Endothelial cell (in vitro differentiated cells): ENCODE measurements around the gene C12orf75. TPM values are rescaled to one million over a fixed set of nuclear protein-coding genes. Genes with fewer than 3 reads are reported as not detected.
"Not testable (repeated sequence)": the region's sequence is repeated elsewhere in the genome, so short reads cannot be mapped to it uniquely, and the experiment has no call there.

Source experiments
- DNase-seq: peaks from one replicate; pipeline ENCODE4 v3.0.0; 2021; ENCODE audit warnings: low spot score
- H3K27ac Mint-ChIP-seq: one replicate; pipeline ENCODE4 v1.8.0; 2021; ENCODE audit warnings: mixed read lengths, inconsistent platforms; ENCODE audit not compliant: unreplicated experiment
- H3K27me3 Mint-ChIP-seq: one replicate; pipeline ENCODE4 v1.8.0; 2021; ENCODE audit warnings: mild to moderate bottlenecking, moderate library complexity, mixed read lengths, inconsistent platforms; ENCODE audit not compliant: unreplicated experiment
- H3K36me3 Mint-ChIP-seq: one replicate; pipeline ENCODE4 v1.8.0; 2021; ENCODE audit warnings: mild to moderate bottlenecking, low read depth, mixed read lengths, inconsistent platforms; ENCODE audit not compliant: unreplicated experiment
- H3K4me1 Mint-ChIP-seq: one replicate; pipeline ENCODE4 v1.8.0; 2021; ENCODE audit warnings: mild to moderate bottlenecking, mixed read lengths, inconsistent platforms; ENCODE audit not compliant: unreplicated experiment
- H3K4me3 Mint-ChIP-seq: one replicate; pipeline ENCODE4 v1.8.0; 2021; ENCODE audit warnings: mild to moderate bottlenecking, mixed read lengths, inconsistent platforms; ENCODE audit not compliant: unreplicated experiment
- H3K9me3 Mint-ChIP-seq: one replicate; pipeline ENCODE4 v1.8.0; 2021; ENCODE audit warnings: mixed read lengths, inconsistent platforms; ENCODE audit not compliant: unreplicated experiment
- CTCF ChIP-seq: fragments of 200-600 bp; sonication (generic); IDR thresholded peaks from one replicate; pipeline ENCODE4 v1.5.0; 2021; ENCODE audit warnings: antibody characterized with exemption; ENCODE audit not compliant: unreplicated experiment
- total RNA-seq: library from RNA; stranded (reverse); fragmentation: NEBNext Ultra II Directional; extraction: Animal tissue kit (Norgen Biotek cat#: 25700); gene quantifications from one replicate; pipeline ENCODE4 v1.2.1, GENCODE V29; 2021; ENCODE audit not compliant: unreplicated experiment

The C12orf75 gene
- total RNA-seq, 1 donor from 2014 or later, result 24.0 TPM

DNA sequence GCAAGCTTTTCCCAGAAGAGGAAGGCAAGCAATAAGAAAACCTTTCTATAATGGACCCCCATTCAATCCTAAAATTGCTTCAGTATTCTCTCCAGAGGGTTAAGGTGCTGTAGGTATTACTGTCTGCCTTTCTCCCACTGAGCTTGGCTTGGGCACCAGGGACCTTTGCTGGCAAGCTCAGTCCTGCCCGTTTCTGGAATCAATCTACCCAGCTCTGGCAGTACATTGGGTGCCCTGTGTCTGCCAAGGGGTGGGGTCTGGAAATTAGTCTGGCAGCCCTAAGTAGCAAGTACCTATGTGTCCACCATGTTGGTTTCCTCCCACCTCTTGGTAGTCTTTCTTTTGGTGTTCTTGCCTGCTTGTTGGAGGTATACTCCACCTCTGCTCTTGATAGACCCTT lies 72.6 kb downstream of the C12orf75 start:
- Mint-ChIP-seq H3K4me1 (no peaks in the 10 kb centered on the region), H3K27ac (no peak overlapping the region), H3K27me3 (no peaks in the 10 kb centered on the region), H3K36me3 (peaks cover 5% of the 10 kb centered on the region), H3K9me3 (no peaks in the 10 kb centered on the region), H3K4me3 (no peak overlapping the region)
- no peak for TF ChIP-seq CTCF
- DNase-seq, result no peak

DNA sequence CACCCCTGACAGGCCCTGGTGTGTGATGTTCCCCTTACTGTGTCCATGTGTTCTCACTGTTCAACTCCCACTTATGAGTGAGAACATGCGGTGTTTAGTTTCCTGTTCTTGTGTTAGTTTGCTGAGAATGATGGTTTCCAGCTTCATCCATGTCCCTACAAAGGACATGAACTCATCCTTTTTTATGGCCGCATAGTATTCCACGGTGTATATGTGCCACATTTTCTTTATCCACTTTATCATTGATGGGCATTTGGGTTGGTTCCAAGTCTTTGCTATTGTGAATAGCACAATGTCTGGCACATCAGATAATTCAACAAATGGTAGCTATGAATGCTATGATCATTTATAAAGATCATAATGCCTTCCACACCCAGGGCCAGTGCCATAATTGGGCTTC lies 73.6 kb downstream of the C12orf75 start:
- H3K4me1 Mint-ChIP-seq, H3K9me3 Mint-ChIP-seq, H3K27ac Mint-ChIP-seq, H3K36me3 Mint-ChIP-seq, DNase-seq, H3K4me3 Mint-ChIP-seq, H3K27me3 Mint-ChIP-seq: not testable (repeated sequence)

- H3K9me3 Mint-ChIP-seq, result no peaks in the 10 kb centered on the region
- H3K4me3 Mint-ChIP-seq, result no peak overlapping the region
- no peaks in the 10 kb centered on the region for H3K27me3 Mint-ChIP-seq
- peaks cover 25% of the 10 kb centered on the region for H3K4me1 Mint-ChIP-seq
- DNase-seq, result no peak
- no peak overlapping the region for H3K27ac Mint-ChIP-seq
- peaks cover 5% of the 10 kb centered on the region for H3K36me3 Mint-ChIP-seq
- TF ChIP-seq CTCF, result no peak
Observed at GRCh38 chr12:105406497-105406896, 76.0 kb downstream of the C12orf75 start.

- Mint-ChIP-seq H3K27ac (peak overlapping the region; percentile 55), H3K36me3 (peaks cover 4% of the 10 kb centered on the region), H3K4me3 (no peak overlapping the region), H3K27me3 (no peaks in the 10 kb centered on the region), H3K4me1 (peaks cover 29% of the 10 kb centered on the region), H3K9me3 (no peaks in the 10 kb centered on the region)
- no peak for DNase-seq
- no peak for TF ChIP-seq CTCF
Observed at GRCh38 chr12:105409279-105409678, 78.8 kb downstream of the C12orf75 start.

DNA sequence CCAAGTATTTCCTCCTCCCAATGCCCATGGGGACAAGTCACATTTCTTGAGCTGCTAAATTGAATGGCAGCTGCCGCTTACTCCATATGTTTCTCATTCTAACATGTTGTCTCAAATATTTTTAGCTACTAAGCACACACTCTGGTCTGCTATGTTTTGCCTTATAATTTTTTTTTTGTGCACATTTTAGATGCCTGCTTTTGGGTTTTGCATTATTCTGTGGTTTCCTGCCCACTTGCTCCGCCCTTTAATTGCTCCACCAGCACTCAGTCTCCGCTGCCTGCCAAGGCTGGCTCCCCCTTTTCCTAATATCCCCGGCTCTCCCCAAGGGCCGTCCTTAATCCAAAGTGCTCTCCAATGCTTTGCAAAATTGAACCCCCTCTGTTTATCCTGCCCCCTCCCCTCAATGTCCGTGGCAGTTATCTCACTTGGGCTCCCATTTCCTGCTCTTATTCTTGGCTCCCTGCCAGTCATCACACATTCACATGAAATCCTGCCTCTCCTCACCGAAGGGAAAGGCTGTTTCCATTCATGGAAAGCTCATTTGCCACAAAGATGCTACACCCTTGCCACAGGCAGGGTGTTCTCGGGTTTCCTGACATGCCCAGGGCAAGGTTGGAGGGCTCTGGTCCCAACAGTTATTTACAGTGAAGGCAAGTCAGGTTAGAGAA lies 79.4 kb downstream of the C12orf75 start:
- DNase-seq, result peak; percentile 50
- TF ChIP-seq CTCF, result no peak
- peak overlapping the region; percentile 34 for H3K4me3 Mint-ChIP-seq
- H3K4me1 Mint-ChIP-seq, result peaks cover 29% of the 10 kb centered on the region
- no peaks in the 10 kb centered on the region for H3K9me3 Mint-ChIP-seq
- H3K36me3 Mint-ChIP-seq, result no peaks in the 10 kb centered on the region
- peak overlapping the region; percentile 55 for H3K27ac Mint-ChIP-seq
- H3K27me3 Mint-ChIP-seq, result no peaks in the 10 kb centered on the region
